ENCODE data around the gene COL6A2.

- no peak for TF ChIP-seq TBL1XR1 (IDR thresholded peaks at IDR 0.05; ENCODE audit: low read depth, low read length)
- TF ChIP-seq SIN3A (IDR thresholded peaks at IDR 0.05; ENCODE audit: low read depth, low read length) = no peak
- TF ChIP-seq HDAC6 (IDR thresholded peaks at IDR 0.05; ENCODE audit: unreplicated experiment) = no peak
- TF ChIP-seq CTCF (IDR thresholded peaks at IDR 0.05 in 2 of 3, conservative IDR thresholded peaks at IDR 0.05 in 1 of 3; ENCODE audit: control insufficient read depth in 2 of 3, extremely low read depth in 1 of 3, insufficient read depth in 1 of 3, low read depth in 3 of 3, low read length in 3 of 3) = no peak
- no peak for TF ChIP-seq POLR2AphosphoS5 (IDR thresholded peaks at IDR 0.05; ENCODE audit: low read length)
- TF ChIP-seq CEBPB (IDR thresholded peaks at IDR 0.05; ENCODE audit: borderline replicate concordance in 1 of 2, low read depth in 2 of 2, low read length in 2 of 2) = no peak
- no peak for TF ChIP-seq POLR2A (IDR thresholded peaks at IDR 0.05; ENCODE audit: low read depth, low read length)
- TF ChIP-seq TARDBP (IDR thresholded peaks at IDR 0.05; ENCODE audit: borderline replicate concordance) = no peak
- TF ChIP-seq FOXM1 (IDR thresholded peaks at IDR 0.05; ENCODE audit: low read depth, low read length) = no peak
- no peak for TF ChIP-seq STAT3 (IDR thresholded peaks at IDR 0.05; ENCODE audit: low read depth, low read length)
- TF ChIP-seq FOS (IDR thresholded peaks at IDR 0.05; ENCODE audit: borderline replicate concordance, extremely low read depth, insufficient read length) = no peak
- no peak for TF ChIP-seq REST (IDR thresholded peaks at IDR 0.05; ENCODE audit: low read depth, low read length)
- no peak for TF ChIP-seq SMC3 (IDR thresholded peaks at IDR 0.05; ENCODE audit: borderline replicate concordance, low read length)
- no peak for TF ChIP-seq ATF2 (IDR thresholded peaks at IDR 0.05; ENCODE audit: low read length)
These were observed 43.9 kb upstream of the COL6A2 start for GRCh38 chr21:46054031-46054430.
